GM12891 (cell line): Measurements from ENCODE around the gene TLR5.

Source experiments
- POLR2A ChIP-seq: IDR thresholded peaks from 2 replicates; pipeline ENCODE4 v1.6.1; 2011; ENCODE audit warnings: low read depth, low read length, control low read depth
- POLR2AphosphoS5 ChIP-seq: IDR thresholded peaks from 2 replicates; pipeline ENCODE4 v1.6.1; 2011; ENCODE audit warnings: low read depth, low read length, control low read depth
- POU2F2 ChIP-seq: IDR thresholded peaks from 2 replicates; pipeline ENCODE4 v1.6.1; 2011; ENCODE audit warnings: low read depth, mild to moderate bottlenecking, control low read depth, low read length, moderate library complexity
- TAF1 ChIP-seq: IDR thresholded peaks from 2 replicates; pipeline ENCODE4 v1.6.1; 2011; ENCODE audit warnings: low read depth, low read length, control low read depth

DNA sequence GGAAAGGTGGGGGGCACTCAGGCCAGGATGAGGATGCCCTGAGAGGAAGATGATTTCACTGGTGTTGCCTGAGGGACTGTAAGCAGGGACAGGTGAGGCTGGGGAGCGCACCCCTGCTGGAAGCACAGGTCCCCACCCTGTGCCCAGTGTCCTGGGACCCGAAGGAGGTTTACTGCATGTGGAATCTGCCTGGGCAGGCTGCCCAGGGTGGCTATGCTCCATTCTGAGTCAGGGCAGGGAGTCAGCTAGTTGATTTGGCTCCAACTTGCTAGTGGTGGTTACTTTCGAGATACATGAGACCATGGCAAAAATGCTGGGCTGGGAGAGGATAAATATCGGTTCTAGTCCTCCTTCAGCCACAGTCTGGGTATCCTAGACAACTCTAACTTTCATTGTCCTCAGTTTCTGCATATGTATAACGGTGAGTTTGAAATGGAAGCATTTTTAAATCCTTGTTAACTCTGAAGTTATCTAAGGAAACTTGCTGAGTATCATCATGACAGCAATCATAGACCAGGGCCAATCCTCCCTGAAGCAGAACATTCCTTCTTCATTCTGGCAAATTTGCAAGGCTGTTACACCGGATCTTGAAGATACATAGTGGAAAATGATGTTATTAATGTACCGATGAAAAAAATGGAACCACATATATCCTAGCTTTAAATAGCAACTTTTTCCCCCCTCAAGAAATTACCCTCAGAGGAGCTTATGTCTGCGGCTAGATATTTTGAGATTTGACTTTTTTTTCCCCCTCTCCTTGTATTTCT lies 7.7 kb downstream of the TLR5 start:
- TF ChIP-seq POU2F2 (no peak), POLR2A (no peak), POLR2AphosphoS5 (no peak), TAF1 (no peak)
